GM19372 (cell line): ENCODE results near the gene FAM72D.
"Not testable (repeated sequence)": the region's sequence is repeated elsewhere in the genome, so short reads cannot be mapped to it uniquely, and the experiment has no call there.

Experiments used
- ATAC-seq: cut with Tn5 transposase; IDR thresholded peaks from one replicate; pipeline ENCODE4 v1.9.1; 2021; ENCODE audit warnings: mild to moderate bottlenecking, low read depth, moderate library complexity; ENCODE audit not compliant: unreplicated experiment

The FAM72D gene

GRCh38 chr1:145095284-145096057 lies at the start of gene FAM72D, which contains the start of gene SRGAP2B:
TSS of gene FAM72D (plus strand) at chr1:145095974. CDS start at chr1:145096848, 874 bp downstream.
TSS of gene SRGAP2B (minus strand) at chr1:145095328. CDS start at chr1:145092901, 2,427 bp downstream.
- ATAC-seq, result peak; percentile 80

DNA sequence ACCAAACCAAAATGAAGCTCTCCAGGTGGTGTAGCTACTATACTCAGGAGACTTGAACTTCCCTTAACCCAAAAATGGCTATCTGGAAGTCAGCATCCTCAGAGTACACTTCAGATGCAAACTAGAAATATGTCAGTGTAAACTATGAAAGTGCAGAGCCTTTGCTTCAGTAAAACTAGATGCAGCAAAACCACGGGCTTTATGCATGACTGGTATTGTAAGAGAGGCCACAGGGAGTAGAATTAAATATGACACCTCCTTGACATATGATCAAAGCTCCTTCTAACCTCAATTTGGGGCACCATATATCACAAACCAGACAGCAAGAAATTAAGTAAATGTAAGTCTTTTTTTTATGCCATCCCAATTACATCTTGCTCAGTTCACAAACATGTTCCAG lies 48.2 kb upstream of the FAM72D start:
- not testable (repeated sequence) for ATAC-seq

DNA sequence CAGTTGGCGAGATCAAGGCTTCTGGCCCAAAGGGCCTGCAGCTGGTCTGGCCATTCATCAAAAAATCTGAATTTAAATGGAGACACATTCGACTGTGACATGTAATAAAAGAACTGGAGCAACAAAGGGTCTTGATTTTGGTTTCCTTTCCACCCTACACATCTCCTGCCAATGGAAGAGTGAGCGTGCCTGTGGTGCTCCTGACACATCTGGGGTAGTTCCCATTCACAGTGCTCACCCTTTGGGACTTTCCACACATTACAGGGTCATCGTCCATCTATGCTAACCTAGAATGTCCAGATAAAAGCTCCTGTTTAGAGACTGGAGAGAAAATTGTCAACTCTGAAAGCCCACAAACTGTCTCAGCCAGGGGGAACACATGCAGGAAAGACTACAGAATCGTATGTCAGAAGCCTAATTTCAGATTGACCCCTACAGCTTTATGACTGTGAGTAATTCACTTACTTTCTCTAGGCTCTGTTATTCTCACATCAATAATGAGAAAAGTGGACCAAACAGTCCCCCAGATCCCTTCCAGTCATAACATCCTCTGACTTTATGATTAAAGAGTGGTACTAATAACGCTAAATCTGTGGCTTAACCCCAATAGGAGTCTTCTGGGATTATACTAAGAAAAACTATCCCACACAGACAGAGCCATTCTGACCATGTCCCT lies 47.5 kb upstream of the FAM72D start:
- ATAC-seq, result not testable (repeated sequence)

GRCh38 chr1:145052019-145052776 lies 43.6 kb upstream of the FAM72D start:
- not testable (repeated sequence) for ATAC-seq

- ATAC-seq, result not testable (repeated sequence)
Observed at GRCh38 chr1:145053428-145053827, 42.3 kb upstream of the FAM72D start.

DNA sequence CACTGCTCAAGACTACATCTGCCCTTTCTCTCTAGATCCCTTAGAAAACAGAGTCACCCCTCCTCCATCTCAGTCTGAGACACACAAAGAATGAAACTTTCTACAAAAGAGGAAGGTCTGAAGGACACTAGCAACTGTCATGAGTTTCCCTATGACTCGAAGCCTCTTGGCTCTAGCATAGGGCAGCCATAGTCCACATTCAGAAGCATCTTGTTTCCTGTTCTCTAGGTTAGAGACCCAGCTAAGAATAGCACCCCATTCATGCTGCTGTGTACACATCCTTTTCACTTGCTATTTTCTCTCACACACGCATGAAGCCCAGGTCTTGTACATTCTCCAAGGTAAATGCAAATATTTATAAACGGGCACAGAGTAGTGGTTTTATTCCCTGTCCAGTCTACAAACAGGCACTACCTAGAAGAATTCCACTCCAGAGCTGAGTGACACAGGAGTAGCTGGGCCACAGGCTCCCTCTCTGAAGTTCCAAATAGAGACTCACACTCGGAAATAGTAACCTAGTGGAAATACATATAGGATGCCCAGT lies 40.5 kb upstream of the FAM72D start:
- ATAC-seq, result peak; percentile 97

DNA sequence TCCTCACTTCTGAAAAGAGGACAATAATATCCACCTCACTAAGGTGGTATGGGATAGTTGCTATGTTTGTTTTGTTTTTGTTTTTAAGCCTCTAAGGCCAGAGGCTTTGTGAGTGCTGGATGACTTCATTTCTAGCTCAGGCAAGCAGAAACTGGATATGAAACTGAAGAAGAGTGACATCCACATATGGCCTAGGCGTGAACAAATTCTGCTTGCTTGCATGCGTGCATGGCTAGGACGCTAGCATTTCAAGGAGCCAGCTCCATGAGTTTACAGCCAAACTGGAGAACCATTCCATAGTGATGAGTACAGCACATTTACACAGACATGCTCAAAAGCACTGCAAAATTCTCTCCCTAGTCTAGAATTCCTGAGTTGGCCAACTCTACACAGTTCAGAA lies 37.6 kb upstream of the FAM72D start:
- peak; percentile 51 for ATAC-seq

- not testable (repeated sequence) for ATAC-seq
Observed at GRCh38 chr1:145063285-145063684, 32.5 kb upstream of the FAM72D start.

DNA sequence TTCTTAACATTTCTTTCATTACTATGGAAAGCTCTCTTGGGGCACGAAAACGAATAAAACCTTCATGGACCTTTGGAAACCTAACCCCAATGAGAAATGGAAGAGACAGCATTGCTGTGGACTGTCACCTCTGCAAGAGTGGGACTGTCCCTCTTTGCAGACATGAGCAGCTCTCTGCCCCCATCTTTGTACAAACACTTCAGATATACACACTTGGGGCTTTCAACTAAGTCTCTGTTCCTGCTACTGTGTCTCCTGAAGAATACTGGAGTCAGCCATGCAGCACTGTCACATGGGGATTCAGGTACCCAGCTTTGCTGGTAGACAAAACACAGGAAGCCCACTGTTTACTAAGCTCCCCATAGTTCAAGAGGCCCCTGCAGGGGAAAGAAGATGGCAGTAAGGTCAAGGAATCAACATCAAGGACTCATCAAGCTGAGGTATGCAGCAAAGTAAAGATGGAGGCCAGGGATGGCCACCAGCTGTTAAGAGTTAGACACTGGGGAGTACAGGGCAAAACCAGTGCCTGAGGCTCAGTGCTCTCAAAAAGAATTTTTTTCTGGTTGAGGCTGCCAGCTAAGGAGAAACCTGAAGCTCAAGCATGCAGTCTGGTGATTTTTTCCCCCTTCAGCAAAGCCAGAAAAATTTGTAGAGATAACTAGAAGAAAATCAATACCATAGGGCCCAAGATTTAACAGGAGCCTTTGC lies 31.7 kb upstream of the FAM72D start:
- not testable (repeated sequence) for ATAC-seq

DNA sequence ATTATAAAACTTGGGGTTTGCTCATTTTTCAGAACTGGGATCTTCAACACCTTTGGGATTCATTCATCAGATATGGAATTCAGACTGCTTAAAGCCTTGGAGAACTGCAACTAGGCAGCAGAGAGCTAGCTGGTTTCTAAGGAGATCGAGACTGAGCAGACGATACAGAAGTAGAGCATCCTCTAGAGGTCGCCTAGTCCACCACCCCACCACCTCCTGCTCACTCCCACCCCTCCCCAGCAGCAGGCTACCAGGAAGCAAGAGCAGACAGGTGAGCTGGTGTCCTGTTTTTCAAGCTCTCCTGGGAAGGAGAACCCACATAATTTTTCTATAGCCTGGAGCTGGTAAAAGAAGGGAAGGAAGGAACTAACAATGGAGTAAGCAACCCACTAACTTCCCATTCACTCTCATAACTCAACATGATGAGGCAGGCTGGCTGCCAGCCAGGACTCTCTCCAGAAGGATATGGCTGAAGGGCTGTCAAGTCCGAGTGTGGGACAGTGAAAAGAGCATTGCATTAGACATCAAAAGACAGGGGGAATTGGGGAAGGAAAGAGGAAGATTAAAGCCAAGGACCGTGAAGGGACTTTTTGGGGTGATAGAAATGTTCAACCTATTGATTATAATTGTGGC lies 30.5 kb upstream of the FAM72D start:
- not testable (repeated sequence) for ATAC-seq

GRCh38 chr1:145066486-145066885 lies 29.3 kb upstream of the FAM72D start:
- not testable (repeated sequence) for ATAC-seq

GRCh38 chr1:145071569-145071968 lies 24.2 kb upstream of the FAM72D start:
- ATAC-seq, result not testable (repeated sequence)

GRCh38 chr1:145074021-145074559 lies 21.7 kb upstream of the FAM72D start:
- not testable (repeated sequence) for ATAC-seq

GRCh38 chr1:145076877-145077276 lies 18.9 kb upstream of the FAM72D start:
- ATAC-seq, result not testable (repeated sequence)

DNA sequence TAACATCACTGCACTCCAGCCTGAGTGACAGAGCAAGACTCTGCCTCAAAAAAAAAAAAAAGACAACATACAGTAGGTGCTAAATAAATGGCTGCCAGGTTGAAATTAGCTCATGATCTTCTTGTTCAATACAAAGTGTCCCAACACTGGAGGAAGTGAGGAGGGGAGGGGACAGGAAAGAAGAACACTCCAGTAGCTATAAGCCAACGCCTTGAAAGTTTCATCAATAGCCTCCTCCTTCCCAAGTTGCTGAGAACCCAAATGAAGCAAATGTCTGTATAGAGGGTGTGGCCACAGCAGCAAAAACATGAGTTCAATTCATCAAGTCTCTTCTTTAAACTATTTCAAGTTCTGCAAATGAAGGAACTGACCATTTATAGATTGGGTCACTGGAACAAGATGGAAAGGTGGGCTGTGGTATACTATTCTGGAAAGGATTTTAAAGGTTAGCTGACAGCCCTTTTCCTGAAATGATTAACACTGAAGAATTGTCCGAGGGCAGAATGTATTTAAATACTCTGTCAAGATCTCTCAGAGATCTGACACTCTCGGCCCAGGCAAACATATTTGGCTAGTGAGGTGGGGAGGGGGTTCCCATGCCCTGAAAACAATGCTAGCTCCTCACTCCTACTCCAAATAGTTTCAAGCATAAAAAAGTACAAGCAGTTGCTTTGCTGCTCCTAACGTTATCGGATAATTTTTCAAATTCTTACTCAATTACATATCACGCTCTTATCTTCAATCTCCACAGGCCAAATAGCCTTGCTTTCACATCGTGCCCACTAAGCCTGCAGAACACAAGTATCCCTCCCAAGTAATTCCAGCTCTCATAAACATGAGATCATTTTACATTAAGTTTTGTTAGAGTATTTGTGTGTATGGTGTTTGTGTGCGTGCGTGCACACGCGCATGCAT lies 17.6 kb upstream of the FAM72D start:
- ATAC-seq, result not testable (repeated sequence)

GRCh38 chr1:145078787-145079370 lies 16.9 kb upstream of the FAM72D start:
- not testable (repeated sequence) for ATAC-seq

DNA sequence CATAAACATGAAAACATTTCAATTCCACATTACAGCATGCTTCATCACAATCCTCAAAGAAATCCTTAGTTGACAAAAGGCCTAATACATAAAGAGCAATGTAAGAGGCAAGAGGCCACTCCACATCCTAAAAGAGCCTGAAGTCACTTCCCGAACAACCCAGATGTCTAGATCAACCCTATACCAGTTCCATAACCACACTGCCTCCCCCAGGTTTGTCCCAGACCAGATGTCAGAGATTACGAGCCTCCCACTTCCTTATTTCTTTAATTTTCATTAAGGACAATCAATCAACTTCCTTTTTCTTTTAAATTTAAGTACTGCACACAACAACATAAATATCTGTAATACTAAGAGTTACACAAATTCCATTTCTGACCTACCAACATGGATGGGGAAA lies 16.0 kb upstream of the FAM72D start:
- not testable (repeated sequence) for ATAC-seq

GRCh38 chr1:145080193-145080592 lies 15.6 kb upstream of the FAM72D start:
- ATAC-seq, result not testable (repeated sequence)
